Measurements from ENCODE around the gene MT1H.

The MT1H gene

DNA sequence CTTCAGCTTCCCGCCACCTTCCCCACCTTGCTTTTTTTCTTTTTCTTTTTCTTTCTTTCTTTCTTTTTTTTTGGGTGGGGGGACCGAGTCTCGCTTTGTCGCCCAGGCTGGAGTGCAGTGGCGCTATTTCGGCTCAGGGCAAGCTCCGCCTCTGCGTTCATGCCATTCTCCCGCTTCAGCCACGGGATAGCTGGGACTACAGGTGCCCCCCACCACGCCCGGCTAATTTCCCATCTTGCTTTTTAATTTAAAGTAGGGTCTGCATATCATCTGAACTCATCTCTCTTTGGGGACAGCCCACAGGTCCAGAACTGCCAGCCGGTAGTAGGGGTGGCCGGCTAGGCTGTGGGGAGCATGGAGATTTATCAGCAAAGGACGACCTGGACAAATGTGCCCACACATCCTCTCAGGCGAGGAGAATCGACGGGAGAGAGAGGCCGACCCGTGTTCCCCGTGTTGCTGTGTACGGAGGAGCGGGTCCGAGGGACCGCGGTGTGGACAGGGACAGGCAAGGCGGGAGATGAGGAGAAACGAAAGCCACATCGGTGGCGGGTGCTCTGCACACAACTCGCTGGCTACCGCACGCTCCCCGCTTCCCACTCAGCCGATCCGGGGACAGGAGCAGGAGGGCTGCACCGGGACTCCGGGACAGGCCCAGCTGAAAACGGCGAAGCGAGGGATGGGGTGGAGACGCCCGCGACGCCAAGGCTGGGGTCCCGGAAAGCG, 34.7 kb upstream of the MT1H start:
- no peak overlapping the region for H3K4me3 ChIP-seq
- no peak overlapping the region for H3K27ac ChIP-seq

DNA sequence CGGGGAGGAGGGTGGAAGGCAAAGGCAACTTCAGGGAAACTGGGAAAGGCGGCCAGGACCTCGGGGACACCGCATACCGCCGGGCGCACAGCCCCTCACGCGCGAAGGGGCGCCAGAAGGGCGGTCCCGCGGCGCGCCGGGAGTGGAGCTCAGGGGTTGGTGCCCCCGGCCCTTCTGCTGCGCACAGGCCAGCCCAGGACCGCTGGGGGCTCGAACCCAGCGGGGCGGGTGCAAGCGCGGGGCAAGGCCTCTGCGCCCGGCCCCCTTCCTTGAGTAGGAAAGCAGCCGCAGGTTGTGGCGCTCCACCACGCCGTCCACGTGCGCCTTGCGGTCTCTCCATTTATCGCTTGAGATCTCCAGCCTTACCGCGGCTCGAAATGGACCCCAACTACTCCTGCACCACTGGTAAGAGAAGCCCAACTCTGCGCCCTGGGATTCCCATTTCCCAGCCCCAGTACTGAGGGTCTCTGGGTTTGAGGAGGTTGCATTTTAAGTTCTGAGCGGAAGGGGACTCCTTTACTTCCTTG, 34.1 kb upstream of the MT1H start:
- H3K4me3 ChIP-seq: no peak overlapping the region

DNA sequence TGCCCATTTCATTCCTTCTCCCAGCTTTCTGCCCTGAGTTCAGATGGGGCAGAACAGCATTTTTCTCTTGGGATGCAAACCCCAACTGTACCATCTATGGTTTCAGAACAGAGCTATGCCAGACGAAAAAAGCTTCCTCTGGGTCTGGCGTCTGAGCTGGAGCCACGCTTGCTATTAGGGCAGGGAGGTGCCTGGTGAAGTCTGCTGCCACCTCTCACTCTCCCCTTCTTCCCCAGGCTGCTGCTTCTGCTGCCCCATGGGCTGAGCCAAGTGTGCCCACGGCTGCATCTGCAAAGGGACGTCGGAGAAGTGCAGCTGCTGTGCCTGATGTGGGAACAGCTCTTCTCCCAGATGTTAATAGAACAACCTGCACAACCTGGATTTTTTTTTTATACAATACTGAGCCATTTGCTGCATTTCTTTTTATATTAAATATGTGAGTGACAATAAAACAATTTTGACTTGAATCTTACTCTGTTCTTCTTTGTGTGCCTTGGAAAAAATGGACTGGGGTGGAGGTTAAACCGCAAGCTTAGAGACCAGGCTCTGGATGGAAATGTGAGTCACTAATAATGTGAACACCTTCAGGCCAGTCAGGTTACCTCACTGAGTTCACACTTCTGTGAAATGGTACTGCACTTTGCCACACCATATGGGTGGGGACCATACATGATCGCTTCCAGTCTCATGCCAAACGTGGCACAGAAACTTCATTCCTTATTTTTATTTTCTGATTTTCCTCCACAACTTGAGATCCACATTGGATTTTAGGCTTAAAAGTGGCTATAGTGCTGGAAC, 32.8 kb upstream of the MT1H start:
- no peak overlapping the region for H3K27ac ChIP-seq
- H3K4me3 ChIP-seq: no peak overlapping the region

More for the DNA sequence above, 34.1 kb upstream of the MT1H start:
- no peak overlapping the region for H3K27ac ChIP-seq

DNA sequence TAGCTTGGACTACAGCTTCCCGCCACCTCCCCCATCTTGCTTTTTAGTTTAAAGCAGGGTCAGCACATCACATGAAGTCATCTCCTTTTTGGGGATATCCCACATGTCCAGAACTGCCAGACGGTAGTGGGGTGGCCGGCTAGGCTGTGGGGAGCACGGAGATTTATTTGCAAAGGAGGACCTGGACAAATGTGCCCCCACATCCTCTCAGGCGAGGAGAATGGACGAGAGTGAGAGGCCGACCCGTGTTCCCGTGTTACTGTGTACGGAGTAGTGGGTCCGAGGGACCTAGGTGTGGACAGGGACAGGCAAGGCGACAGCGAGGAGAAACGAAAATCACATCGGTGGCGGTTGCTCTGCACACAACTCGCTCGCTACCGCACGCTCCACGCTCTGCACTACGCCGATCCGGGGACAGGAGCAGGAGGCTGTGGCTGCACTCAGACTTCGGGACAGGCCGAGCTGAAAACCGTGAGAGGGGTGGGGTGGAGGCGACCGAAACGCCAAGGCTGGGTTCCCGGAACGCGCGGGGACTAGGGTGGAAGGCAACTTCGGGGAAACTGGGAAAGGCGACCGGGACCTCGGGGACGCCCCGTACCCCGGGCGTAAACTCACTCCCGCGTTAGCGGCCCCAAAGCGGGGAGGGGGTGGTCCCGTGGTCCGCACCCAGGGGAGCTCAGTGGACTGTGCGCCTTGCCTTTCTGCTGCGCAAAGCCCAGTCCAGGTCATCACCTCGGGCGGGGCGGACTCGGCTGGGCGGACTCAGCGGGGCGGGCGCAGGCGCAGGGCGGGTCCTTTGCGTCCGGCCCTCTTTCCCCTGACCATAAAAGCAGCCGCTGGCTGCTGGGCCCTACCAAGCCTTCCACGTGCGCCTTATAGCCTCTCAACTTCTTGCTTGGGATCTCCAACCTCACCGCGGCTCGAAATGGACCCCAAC, 31.5 kb upstream of the MT1H start, which contains the start of gene MT1A:
MT1A (plus strand) TSS at position 853 of the 937 bp plus-strand sequence; CDS start at position 926, 73 bp downstream.
- H3K27ac ChIP-seq: peak within 1 kb of the TSS in 8 of 21 experiments; percentile 4 to 63 (median 42)
- H3K4me3 ChIP-seq: peak within 1 kb of the TSS; percentile 5 to 33 (median 19)

DNA sequence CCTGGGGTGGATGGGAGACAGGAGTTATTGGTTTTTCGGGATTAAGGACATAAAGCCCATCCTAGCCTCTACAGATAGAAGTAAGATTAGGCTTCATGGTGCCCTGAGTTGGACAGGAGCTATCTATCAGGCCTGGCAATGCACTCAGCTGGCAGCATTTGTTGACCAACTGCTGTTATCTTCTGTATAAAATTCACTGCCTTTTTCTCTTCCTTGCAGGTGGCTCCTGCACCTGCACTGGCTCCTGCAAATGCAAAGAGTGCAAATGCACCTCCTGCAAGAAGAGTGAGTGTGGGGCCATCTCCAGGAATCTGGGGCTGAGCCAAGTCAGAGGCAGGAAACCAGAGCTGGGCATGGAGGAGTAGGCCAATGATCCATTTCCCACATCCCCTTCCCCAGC, 30.6 kb upstream of the MT1H start:
- Histone ChIP-seq H3K27ac (peak overlapping the region in 1 of 21 experiments; percentile 26), H3K4me3 (no peak overlapping the region)

DNA sequence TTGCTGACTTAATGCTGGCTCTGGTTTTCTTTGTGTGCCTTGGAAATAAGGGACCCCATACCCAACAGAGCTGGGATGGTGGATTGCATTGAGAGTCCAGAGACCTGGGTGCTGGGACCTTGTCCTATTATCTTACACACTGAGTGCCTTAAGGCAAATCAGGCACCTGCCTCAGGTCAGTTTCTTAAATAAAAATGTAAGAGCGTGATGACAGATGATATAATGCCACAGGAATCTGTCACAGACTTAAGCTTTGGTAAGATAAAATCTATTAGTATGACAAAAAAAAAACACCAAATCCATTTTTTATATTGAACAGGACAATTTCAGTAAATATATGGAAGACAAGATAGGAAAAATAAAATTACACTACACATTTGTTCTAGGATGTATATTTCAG, 29.5 kb upstream of the MT1H start:
- Histone ChIP-seq H3K4me3 (no peak overlapping the region), H3K27ac (no peak overlapping the region)

DNA sequence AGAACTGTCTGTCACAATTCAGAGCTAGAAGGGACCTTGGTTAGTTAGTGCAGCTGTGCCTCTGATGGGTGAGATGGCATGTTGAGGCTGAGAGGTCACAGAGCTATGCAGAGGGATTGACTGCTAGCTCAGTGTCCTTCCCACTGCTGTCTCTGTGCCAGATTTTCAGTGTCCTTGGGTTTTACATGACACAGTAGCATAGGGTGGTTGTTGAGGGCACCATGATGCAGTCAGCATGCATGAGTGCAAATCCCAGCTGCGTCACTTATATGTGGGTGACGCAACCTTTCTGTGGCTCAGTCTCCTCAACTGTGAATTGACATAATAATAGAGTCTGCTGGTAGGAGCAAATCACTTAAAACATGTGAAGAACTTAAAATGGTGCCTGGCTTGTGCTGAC, 28.4 kb upstream of the MT1H start:
- Histone ChIP-seq H3K27ac (no peak overlapping the region), H3K4me3 (no peak overlapping the region)

DNA sequence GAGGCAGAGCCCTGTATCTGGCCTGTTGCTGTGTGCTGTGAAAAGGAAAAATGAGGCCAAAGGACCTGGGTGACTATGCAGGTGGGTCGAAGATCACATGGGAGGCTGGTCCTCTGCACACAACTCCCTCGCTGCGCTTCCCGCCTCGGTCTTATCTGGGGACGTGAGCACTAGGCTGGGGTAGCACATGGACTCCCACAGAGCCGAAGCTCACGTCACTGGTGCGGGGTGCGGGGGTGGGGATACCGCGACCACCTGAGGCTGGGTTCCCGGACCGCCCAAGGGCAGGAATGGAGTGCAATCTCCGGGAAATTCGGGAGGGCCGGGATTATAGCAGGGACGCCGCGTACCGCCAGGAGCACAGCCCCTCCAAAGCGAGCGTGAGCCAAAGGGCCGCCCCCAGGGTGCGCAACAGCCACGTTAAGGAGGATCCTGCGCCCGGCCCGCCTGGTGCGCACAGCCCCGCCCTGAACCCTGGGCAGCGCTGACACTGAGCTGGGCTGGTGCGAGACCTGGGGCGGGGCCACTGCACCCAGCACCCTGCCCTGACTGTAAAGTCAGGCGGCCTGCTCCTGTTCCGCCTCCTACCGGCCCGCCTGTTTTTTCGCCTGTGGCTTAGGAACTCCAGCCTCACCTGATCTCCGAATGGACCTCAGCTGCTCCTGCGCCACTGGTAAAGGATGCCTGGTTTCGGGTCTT, 26.4 kb upstream of the MT1H start:
- Histone ChIP-seq H3K27ac (peak overlapping the region in 2 of 21 experiments; percentile 21 to 28), H3K4me3 (peak overlapping the region; percentile 7 to 25 (median 12))

DNA sequence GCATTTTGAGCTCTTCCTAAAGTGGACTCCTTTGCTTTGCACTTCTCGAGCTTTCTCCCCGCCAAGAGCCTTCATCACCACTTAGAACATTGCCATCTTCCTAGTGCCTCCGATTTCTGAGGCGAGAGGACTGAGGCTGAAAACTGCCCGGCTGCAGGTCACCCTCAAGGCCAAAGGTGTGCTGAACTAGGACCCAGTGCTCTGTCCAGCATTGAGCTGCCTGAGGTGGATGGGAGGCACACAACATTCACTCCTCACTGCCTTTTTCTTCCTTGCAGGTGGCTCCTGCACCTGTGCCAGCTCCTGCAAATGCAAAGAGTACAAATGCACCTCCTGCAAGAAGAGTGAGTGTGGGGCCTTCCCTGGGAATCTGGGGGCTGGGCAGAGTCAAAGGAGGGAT, 25.8 kb upstream of the MT1H start:
- Histone ChIP-seq H3K27ac (no peak overlapping the region), H3K4me3 (peak overlapping the region in 2 of 7 experiments; percentile 12 to 14)

DNA sequence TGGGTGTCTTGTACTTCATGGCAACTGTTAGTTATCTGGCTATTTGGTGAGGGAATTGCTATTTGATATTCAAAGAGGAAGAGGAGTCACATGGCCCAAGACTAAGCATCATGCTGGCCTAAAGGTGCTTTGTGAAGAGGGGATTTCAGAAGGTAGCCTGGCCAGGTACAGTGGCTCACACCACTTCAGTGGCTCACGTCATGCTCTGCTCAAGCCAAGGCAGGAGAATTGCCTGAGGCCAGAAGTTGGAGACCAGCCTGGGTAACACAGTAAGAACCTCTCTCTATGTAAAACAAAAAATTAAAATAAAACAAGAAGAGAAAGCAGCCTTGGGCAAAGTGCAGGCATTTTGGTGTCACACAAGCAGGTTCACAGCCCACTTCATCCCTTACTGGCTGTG, 24.3 kb upstream of the MT1H start:
- Histone ChIP-seq H3K27ac (no peak overlapping the region), H3K4me3 (no peak overlapping the region)

DNA sequence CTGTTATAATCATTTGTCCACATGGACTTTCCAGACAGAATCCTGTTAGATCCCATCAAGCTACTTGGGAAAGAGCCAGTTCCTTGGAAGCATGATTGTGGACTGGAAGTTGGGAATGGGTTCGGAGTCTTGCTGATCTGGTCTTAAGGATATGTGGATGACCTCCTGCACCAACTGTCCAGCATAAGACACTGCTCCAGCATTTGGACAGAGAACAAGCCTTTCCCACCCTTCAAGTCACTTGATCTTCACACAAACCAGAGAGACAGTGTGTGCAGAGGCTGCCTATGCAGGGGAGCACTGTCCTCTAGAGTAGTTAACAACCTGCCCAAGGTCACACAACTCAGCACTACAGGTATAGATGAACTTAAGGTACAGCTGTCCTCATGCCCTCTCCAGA, 23.8 kb upstream of the MT1H start:
- Histone ChIP-seq H3K27ac (no peak overlapping the region), H3K4me3 (no peak overlapping the region)

DNA sequence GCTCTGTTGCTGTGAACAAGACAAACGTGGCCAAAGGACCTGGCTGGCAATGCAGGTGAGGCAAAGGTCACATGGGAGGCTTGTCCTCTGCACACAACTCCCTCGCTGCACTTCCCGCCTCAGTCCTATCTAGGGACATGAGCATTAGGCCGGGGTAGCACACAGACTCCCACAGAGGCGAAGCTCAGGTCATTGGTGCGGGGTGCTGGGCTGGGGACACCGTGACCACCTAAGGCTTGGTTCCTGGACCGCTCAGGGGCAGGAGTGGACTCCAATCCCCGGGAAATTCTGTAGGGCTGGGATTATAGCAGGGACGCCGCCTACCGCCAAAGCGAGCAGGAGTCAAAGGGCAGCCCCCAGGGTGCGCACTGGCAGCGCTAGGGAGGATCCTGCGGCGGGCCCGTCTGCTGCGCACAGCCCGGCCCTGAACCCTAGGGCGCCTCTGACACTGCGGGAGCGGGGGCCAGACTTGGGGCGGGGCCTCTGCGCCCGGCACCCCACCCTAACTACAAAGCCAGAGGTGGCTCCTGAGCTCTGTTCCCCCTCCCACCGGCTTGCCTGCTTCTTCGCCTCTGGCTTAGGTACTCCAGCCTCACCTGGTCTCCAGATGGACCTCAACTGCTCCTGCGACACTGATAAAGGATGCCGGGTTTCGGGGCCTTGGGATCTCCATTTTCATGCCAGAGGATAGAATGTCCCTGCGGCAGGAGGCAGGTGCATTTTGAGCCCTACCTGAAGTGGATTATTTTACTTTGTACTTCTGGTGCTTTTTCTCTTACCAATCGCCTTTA, 21.8 kb upstream of the MT1H start:
- no peak overlapping the region for H3K4me3 ChIP-seq
- no peak overlapping the region for H3K27ac ChIP-seq

DNA sequence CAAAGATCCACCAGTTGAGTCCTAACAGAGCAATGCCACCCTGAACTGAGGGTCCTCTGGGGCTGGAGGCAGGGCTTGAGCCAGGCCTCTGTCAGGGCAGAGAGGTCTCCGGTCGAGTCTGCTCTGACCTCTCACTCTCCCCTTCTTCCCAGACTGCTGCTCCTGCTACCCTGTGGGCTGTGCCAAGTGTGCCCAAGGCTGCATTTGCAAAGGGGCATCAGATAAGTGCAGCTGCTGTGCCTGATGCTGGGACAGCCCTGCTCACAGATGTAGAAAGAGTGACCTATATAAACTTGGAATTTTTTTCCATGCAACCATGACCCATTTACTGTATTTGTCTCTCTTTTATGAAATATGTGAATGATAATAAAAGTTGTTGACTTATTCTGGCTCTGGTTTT, 20.3 kb upstream of the MT1H start:
- H3K27ac ChIP-seq: no peak overlapping the region

DNA sequence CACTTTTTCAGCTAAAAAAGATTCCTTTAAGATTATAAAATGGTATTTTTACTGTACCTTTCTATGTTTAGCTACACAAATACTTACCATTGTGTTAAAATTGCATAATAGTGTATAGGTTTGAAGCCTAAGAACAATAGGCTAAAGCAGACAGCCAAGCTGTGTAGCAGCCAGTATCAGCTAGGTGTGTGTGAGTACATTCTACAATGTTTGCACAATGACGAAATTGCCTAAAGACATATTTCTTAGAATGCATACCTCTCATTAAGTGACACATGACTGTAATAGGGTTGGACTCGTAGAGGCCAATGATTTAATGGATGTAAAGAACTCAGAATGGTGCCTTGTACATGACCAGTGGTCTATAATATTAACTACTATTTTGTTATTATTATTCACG, 19.8 kb upstream of the MT1H start:
- no peak overlapping the region for H3K4me3 ChIP-seq
- H3K27ac ChIP-seq: no peak overlapping the region

More for the DNA sequence above, 20.3 kb upstream of the MT1H start:
- no peak overlapping the region for H3K4me3 ChIP-seq

DNA sequence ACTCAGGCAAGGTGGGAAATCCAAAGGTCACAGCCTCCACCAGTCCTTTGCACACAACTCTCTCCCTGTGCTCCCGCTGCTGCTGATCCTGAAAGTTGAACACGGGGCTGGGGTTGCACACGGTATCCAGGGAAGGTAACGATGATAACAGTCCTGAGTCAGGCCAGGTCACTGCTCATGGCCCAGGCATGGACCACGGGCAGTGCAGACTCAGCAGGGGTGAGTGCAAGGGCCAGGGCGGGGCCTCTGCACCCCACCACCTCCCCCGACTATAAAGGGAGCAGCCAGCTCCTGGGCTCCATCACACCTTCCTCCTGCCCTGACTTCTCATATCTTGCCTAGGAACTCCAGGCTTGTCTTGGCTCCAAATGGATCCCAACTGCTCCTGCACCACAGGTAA, 18.0 kb upstream of the MT1H start, which contains the start of gene MT1B:
MT1B (plus strand) TSS at position 301 of the 400 bp plus-strand sequence; CDS start at position 369, 68 bp downstream.
- no peak within 1 kb of the TSS for H3K27ac ChIP-seq
- H3K4me3 ChIP-seq: no peak within 1 kb of the TSS

DNA sequence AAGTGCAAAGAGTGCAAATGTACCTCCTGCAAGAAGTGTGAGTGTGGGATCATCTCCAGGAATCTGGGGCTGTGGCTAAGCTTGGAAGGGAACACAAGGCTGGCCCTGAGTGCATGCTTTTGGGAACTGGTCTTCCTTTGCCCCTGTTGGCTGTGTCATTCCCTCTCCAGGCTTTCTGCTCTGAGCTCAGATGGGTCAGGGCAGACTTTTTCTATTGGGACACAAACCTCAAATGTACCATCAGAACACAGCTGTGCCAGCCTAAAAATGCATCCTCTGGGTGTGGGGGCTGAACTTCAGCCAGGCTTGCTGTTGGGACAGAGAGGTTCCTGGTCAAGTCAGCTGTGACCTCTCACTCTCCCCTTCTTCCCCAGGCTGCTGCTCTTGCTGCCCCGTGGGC, 17.0 kb upstream of the MT1H start:
- no peak overlapping the region for H3K4me3 ChIP-seq
- no peak overlapping the region for H3K27ac ChIP-seq

DNA sequence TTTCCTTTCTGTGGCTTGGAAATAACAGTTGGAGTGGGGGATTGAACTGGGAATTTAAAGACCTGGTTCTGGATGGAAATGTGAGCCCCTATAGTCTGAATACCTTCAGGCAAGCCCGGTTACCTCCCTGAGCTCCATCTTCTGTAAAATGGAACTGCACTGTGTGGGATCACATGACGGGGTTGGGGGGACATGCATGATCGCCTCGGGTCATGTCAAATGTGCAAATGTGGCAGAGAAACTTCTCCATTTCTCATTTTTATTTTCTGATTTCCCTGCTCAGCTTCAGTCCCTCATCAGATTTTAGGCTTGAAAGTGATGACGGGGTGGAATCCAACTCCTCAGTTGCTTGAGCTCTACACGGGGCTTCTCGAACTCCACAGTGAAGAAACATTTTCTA, 16.4 kb upstream of the MT1H start:
- no peak overlapping the region for H3K27ac ChIP-seq
- H3K4me3 ChIP-seq: no peak overlapping the region
